Measurements from ENCODE around the gene ATXN1. TPM values are rescaled to one million over a fixed set of nuclear protein-coding genes. Genes with fewer than 3 reads are reported as not detected.
"Not testable (repeated sequence)": the region's sequence is repeated elsewhere in the genome, so short reads cannot be mapped to it uniquely, and the experiment has no call there.

ATXN1 gene
- total RNA-seq, 1 donor from 2014 or later: 98.0 TPM

- not testable (repeated sequence) for DNase-seq (ENCODE audit: low spot score)
Observed at GRCh38 chr6:16259604-16260003, 501.7 kb downstream of the ATXN1 start.

- no peak for DNase-seq (ENCODE audit: low spot score)
Observed at GRCh38 chr6:16258709-16259075, 502.6 kb downstream of the ATXN1 start.

GRCh38 chr6:16257999-16258708 is 503.1 kb downstream of the ATXN1 start:
- no peak for DNase-seq (ENCODE audit: low spot score)

GRCh38 chr6:16256781-16257180 is 504.5 kb downstream of the ATXN1 start:
- DNase-seq (ENCODE audit: low spot score): no peak

- DNase-seq (ENCODE audit: low spot score): no peak
Observed at GRCh38 chr6:16254535-16254934, 506.7 kb downstream of the ATXN1 start.

GRCh38 chr6:16253399-16254144 is 507.7 kb downstream of the ATXN1 start:
- no peak for DNase-seq (ENCODE audit: low spot score)

GRCh38 chr6:16252686-16253299 is 508.5 kb downstream of the ATXN1 start:
- no peak for DNase-seq (ENCODE audit: low spot score)

- DNase-seq (ENCODE audit: low spot score): no peak
Observed at GRCh38 chr6:16251706-16252105, 509.6 kb downstream of the ATXN1 start.

GRCh38 chr6:16249971-16250370 is 511.3 kb downstream of the ATXN1 start:
- no peak for DNase-seq (ENCODE audit: low spot score)

Data from umbilical cord (tissue), 2 donors.